Measurements from ENCODE around the gene WDR6.
A peak's percentile ranks its signal among the peaks of the same experiment; 100 is the strongest.
"Not testable (repeated sequence)": the region's sequence is repeated elsewhere in the genome, so short reads cannot be mapped to it uniquely, and the experiment has no call there.

WDR6 gene

GRCh38 chr3:48990636-48991469, 16.3 kb upstream of the WDR6 start:
- DNase-seq (ENCODE audit: low read depth in 2 of 3, low spot score in 2 of 3), result no peak

DNA sequence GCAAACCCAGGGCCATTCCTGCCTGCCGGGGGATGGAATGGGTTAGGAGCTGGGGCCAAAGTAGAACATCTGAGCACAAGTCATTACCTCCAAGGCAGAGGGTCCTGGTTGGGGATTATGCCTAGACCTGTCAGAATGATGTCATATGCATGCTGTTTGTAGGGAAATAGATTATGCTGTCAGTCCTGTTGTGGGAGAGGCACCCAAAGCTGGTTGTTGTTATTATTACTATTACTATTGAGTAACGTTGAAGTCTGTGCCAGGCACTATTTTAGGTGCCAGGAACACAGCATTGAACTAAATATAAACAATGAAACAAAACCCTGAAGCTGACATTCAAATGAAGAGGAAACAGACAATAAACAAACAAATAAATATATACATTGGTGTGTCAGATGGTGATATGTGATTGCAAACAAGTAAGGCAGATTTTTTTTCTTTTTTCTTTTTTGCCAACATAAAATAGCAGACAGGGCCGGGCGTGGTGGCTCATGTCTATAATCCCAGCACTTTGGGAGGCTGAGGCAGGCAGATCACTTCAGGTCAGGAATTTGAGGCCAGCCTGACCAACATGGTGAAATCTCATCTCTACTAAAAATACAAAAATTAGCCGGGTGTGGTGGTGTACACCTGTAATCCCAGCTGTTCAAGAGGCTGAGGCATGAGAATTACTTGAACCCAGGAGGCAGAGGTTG, 15.2 kb upstream of the WDR6 start:
- no peak for DNase-seq (ENCODE audit: low read depth in 2 of 3, low spot score in 2 of 3)

GRCh38 chr3:48993834-48994233, 13.4 kb upstream of the WDR6 start:
- DNase-seq (ENCODE audit: low read depth in 2 of 3, low spot score in 2 of 3), result no peak

DNA sequence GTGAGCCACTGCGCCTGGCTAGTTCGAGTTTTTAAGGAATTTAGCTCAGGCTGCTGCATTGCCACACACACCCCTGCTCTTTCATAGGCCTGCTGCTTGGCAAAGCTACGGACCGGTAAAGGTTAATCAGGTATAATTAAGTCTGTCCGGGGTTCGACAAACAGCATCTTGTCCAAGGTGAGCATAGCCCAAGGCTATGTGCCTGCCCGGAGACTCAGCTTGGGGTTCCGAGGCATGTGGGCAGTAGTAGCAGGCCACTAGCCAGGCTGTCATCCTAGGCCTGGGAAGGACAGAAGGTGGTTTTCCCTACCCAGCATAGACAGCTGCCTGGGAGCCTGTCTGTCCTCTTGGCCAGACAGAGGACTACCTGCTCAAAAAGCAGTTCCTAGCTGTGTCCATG, 10.6 kb upstream of the WDR6 start:
- DNase-seq (ENCODE audit: low read depth in 2 of 3, low spot score in 2 of 3), result no peak

GRCh38 chr3:48997102-48997635, 10.0 kb upstream of the WDR6 start:
- DNase-seq (ENCODE audit: low read depth in 2 of 3, low spot score in 2 of 3), result no peak

DNA sequence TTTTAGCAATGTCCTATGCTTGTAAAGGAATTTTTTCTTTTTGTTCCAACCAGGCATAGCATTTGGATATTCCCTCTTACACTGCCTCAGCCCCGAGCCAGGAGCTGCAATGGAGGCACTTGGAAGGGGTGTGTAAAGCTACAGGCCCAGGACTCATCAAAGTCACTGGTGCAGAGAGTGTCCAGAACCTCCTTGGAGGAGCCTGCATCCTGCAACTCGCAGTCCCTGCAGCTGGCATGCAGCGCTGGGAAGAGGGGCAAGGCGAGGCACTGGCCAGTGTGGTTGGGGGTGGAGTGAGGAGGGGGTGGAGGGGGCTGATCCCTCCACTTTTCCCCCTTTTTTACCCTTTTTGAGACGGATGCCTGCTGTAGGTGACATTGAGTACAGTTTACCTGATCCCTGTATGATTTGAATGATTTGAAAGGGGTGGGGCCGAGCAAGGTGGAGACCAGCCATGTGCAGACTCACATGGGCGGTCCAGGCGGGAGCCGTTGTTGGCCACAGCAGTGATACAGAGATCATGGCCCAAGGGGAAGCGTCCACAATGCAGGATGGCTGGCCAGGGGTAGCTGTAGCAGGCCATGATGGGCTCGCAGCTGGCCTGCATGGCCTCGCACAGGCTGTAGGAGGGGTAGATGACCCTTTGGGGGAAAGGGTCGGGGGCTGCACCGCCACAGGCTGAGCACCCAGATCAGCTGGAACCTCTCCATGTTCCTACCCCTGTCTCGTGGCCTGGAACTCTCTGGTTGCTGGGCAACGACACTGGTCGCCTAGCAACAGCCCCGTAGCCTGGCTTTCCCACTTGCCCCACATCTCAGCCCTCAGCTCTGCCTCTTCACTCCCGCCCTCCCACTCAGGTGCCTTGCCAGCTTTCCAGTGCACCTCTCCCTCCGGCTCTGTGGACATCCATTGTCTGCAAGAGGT, 9.2 kb upstream of the WDR6 start:
- DNase-seq (ENCODE audit: low read depth in 2 of 3, low spot score in 2 of 3), result no peak

DNA sequence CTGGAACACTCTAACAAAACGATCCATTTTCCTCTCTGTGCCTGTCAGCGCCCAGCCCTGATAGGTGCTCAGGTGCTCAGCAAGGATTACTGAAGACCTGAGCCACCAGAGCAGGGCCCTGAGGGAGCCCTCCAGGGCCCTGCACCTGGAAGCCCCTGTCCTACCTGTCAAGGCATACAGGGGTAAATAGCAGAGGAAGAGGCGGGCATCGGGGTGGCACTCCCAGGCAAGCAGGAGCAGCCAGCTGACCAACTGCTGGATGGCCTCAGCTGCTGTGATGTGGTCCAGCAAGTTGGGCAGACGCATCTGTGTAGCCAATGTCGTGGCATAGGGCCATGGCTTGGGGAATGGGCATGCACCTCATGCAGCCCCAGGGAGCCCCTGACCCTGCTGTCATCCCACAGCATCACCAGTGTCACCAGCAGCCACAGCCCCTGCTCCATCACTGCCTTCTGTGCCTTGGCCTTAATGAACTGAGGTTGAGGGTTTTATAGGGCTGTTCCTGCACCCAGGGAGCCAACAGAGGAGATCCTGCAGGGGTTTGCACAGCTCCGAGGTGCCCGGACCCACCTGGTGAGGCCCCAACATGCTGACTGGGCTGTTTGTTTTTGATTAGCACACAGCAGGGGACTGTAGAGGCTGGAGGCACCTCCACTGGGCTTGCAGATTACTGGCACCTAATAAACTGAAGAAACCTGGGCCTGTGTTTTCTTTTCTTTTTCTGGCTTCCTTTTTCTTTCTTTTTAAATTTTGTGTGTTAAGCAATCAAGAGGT, 7.9 kb upstream of the WDR6 start:
- no peak for DNase-seq (ENCODE audit: low read depth in 2 of 3, low spot score in 2 of 3)

DNA sequence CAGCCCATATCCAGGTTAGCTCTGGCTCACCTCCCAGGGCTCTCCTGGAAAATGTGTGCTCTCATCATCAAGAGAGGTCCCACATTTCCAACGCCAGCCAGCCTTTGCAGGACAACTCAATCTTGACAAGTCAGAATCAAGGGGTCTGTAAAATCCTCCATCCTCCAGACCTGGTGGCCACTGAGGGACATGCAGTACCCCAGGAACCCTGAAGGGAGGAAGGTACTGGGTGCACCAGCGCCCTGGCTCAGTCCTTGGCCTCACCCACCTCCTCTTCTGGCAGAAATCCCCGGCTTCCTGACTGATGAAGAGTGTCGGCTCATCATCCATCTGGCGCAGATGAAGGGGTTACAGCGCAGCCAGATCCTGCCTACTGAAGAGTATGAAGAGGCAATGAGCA, 6.0 kb upstream of the WDR6 start:
- DNase-seq (ENCODE audit: low read depth in 2 of 3, low spot score in 2 of 3), result no peak

DNA sequence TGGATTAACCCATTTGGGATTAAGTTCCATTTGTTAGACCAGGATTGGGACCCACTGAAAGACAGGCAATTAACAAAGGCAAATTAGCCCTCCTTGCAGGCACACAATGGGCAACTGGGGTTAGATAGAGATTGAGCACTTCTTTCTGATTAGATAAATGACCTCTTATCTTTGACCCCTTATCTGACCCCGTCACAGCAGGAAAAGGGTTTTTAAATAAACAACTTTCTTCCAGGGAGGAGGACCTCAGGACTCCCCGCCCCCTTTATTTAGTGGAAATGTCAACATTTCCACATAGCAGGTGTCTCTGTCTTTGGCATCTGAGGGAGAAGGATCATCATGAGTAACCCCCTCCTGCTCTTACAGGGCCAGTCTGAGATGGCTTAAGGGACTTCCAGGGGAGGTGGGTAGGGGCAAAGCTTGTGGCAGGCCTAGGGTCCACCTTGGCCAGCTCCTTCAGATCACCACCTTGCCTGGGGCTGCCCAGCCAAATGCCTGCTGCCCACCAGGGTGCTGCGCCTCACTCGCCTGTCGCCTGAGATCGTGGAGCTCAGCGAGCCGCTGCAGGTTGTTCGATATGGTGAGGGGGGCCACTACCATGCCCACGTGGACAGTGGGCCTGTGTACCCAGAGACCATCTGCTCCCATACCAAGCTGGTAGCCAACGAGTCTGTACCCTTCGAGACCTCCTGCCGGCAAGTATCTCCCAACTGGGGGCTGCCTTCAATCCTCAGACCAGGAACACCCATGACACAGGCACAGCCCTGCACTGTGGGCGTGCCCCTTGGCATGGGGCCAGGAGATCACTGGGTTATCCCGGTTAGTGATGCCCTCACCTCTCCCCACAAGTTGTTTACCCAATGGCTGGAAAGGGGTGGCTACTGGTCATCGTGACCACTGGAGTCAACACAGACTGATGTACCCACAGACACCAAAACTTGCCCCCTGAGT, 2.6 kb upstream of the WDR6 start:
- no peak for DNase-seq (ENCODE audit: low read depth in 2 of 3, low spot score in 2 of 3)

GRCh38 chr3:49005303-49005680, 1.9 kb upstream of the WDR6 start:
- no peak for DNase-seq (ENCODE audit: low read depth in 2 of 3, low spot score in 2 of 3)

- DNase-seq (ENCODE audit: low read depth in 2 of 3, low spot score in 2 of 3), result no peak
Observed at GRCh38 chr3:49005998-49006397, 1.2 kb upstream of the WDR6 start.

DNA sequence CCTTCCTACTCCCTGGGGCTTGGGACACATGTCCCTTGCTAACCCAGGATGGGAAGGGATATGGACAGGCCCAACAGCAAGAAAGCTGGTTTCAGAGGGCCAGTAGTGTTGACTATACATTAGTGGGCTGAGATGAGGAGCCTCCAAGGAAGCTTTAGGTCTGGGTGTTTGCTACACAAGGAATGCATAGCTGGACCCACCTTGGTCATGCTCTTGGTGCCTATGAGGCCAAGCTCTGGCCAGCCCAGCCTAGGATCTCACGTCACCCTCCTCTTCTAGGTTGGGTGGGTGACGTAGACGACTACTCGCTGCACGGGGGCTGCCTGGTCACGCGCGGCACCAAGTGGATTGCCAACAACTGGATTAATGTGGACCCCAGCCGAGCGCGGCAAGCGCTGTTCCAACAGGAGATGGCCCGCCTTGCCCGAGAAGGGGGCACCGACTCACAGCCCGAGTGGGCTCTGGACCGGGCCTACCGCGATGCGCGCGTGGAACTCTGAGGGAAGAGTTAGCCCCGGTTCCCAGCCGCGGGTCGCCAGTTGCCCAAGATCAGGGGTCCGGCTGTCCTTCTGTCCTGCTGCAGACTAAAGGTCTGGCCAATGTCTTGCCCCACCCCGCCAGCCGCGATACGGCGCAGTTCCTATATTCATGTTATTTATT, 653 bp upstream of the WDR6 start:
- no peak for DNase-seq (ENCODE audit: low read depth in 2 of 3, low spot score in 2 of 3)

GRCh38 chr3:49007771-49008528, 759 bp downstream of the WDR6 start:
- peak; percentile 59 to 71 (median 71) for DNase-seq (ENCODE audit: low read depth in 2 of 3, low spot score in 2 of 3)

DNA sequence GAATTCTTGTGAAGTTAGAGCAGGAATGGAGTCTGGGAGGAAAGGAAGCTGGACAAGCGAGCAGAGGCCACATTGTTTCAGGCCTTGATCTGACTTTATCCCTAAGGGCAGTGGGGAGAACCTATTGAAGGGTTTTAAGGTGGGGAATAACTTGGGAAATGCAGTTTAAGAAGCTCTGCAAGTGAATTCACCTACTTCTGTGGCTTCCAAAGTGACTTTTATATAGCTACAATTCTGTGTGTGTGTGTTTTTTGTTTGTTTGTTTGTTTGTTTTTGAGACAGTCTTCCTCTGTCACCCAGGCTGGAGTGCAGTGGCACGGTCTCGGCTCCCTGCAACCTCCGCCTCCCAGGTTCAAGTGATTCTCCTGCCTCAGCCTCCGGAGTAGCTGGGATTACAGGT, 1.4 kb downstream of the WDR6 start:
- DNase-seq (ENCODE audit: low read depth in 2 of 3, low spot score in 2 of 3), result not testable (repeated sequence)

DNA sequence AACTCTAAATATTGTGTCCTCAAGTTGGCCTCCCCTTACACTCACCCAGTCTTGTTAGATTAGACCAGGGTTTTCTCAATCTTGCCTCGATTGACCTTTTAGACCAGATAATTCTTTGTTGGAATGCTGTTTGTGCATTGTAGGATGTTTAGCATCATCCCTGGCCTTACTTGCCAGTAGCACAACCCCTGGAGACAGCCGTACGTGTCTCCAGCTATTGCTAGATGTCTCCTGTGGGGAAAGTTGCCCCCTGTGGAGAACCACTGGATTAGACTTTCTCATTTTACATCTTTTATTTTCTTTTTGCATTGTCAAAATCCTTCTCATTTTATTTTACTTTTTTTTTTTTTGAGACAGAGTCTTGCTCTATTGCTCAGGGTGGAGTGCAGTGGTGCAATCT, 2.2 kb downstream of the WDR6 start:
- no peak for DNase-seq (ENCODE audit: low read depth in 2 of 3, low spot score in 2 of 3)

- DNase-seq (ENCODE audit: low read depth in 2 of 3, low spot score in 2 of 3), result no peak
Observed at GRCh38 chr3:49012441-49013017, 5.3 kb downstream of the WDR6 start.

DNA sequence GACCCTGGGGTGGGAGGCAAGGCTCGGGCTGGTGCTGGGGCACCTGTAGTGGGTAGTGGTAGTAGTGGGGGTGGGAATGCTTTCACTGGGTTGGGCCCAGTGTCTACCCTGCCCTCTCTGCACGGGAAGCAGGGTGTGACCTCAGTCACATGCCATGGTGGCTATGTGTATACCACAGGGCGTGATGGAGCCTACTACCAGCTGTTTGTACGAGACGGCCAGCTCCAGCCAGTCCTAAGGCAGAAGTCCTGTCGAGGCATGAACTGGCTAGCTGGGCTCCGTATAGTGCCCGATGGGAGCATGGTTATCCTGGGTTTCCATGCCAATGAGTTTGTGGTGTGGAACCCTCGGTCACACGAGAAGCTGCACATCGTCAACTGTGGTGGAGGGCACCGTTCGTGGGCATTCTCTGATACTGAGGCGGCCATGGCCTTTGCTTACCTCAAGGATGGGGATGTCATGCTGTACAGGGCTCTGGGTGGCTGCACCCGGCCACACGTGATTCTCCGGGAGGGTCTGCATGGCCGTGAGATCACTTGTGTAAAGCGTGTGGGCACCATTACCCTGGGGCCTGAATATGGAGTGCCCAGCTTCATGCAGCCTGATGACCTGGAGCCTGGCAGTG, 6.0 kb downstream of the WDR6 start:
- DNase-seq (ENCODE audit: low read depth in 2 of 3, low spot score in 2 of 3), result no peak
